Anterior cingulate cortex (tissue), 58 donors: ENCODE data around the gene DTNBP1.

ENCODE experiments used
- DNase-seq, 58 donors: peaks; one replicate each; lab custom pipeline; 2025; lab: John Stamatoyannopoulos, UW

DTNBP1 gene

DNA sequence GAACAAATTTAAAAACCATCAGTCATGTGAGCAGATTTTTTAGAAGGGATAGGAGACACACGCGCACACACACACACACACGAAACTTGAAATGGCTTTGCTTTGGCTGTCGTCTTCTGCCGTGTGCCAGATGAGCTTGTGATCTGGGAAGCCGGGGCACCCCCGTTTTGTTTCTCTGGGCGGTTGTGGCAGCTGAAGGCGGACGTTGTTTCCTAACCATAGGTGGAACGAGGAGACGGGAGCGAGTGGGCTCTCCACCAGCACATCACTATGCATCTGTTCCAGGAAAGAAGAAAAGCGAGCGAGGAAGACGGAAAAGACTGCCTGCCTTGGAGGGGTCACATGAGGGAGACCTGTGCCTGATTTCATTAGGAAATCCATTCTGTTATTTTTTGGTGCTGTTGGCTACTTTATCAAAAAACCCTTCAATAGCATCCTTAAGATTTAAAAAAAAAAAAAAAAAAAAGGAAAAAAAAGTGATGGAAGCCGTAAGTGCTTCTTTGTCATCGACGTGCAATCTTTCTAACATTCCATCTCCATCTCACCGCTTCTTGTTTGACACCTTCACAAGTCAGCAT lies 142.1 kb downstream of the DTNBP1 start:
- DNase-seq: no peak

- no peak for DNase-seq
Measured at GRCh38 chr6:15519681-15520080, 143.1 kb downstream of the DTNBP1 start.

DNA sequence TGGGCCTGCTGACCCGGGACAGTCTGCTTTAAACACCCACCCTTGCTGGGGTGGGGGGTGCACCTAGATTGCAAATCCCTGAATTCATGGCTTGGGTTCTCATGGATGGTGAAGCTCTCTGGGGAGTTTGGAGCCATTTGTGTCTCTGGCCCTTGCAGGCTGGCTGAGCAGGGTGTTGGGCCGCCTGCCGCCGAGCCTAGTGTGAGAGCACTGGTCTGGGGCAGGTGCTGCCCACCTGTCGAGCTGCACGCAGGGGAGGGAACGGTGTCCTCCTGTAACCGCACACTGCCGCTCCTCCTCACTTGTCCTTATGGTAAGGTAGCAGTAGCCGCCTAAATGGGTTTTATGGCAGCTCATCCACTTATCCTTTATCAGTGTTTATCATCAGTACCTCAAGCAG lies 143.9 kb downstream of the DTNBP1 start:
- no peak for DNase-seq

GRCh38 chr6:15518057-15518456 lies 144.8 kb downstream of the DTNBP1 start:
- DNase-seq: peak in 3 of 58 donors; percentile 14 to 35 (median 21)

- DNase-seq: no peak
Measured at GRCh38 chr6:15517600-15517999, 145.2 kb downstream of the DTNBP1 start.

- DNase-seq: no peak
Measured at GRCh38 chr6:15516923-15517560, 145.8 kb downstream of the DTNBP1 start.

- DNase-seq: no peak
Measured at GRCh38 chr6:15516378-15516777, 146.4 kb downstream of the DTNBP1 start.

DNA sequence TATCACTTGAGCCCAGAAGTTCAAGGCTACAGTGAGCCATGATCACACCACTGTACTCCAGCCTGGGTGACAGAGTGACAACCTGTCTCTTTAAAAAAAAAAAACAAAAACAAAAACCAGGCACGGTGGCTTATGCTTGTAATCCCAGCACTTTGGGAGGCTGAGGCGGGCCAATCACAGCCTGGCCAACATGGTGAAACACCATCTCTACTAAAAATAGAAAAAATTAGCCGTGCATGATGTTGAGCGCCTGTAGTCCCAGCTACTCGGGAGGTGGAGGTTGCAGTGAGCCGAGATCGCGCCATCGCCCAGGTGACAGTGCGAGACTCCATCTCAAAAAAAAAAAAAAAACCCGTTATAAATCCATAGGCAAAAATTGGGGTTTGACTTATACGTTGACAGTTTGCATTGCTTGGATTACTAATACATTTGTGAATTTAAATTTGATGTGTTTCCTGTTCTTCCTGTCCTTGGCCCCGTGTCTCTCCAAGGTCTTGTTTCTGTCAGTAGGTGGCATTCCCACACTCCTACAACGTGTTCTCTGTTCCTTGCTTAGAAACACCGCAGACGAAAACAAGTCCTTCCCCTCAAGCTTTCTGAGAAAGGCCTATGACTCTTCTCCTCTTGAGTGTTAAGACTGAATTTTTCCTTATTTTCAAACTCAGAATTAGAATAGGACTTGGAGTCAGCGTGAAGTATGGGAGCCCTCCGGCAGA lies 147.0 kb downstream of the DTNBP1 start:
- peak in 1 of 58 donors; percentile 29 for DNase-seq

- no peak for DNase-seq
Measured at GRCh38 chr6:15515226-15515625, 147.6 kb downstream of the DTNBP1 start.

DNA sequence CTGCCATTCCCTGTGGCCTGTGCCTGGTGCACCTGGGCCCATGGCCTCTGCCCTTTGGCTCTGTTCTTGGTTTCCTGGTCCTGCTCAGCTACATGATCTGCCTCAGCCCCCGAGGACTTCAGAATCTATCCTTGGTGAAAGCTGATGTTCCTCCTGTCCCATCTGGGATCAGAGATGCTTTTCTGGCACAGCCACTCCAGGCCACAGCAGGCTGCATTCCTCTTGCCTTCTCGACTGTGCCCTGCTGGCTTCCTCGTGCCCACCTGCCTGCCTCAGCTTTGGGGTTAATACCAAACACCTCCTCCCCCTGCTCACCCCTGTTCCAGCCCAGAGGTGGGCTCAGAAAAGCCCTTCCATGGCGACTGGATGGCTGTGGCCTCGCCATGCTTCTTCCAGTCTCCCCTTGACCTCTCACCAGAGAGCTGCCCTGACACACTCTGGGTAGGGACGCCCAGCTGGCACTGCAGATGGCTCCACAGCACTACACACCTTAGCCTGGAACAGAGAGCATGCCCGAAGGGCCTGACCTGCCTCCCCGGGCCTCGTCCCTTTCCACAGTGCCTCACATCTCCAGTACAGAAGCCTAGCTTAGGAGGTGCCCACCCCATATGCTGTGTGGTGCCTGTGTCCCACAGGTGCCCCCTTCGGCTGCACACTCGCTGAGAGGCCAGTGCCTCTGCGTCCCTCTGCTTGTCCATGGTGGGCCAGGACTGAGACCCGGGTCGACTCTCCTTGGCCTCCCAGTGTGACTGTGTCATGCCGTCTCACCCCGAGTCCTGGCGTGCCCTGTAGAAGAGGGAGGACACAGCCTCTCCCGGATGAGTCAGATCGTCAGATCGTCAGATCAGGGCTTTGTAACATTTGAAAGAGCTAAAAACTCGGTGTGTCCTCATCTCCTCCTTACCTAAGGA lies 148.8 kb downstream of the DTNBP1 start:
- DNase-seq: no peak

DNA sequence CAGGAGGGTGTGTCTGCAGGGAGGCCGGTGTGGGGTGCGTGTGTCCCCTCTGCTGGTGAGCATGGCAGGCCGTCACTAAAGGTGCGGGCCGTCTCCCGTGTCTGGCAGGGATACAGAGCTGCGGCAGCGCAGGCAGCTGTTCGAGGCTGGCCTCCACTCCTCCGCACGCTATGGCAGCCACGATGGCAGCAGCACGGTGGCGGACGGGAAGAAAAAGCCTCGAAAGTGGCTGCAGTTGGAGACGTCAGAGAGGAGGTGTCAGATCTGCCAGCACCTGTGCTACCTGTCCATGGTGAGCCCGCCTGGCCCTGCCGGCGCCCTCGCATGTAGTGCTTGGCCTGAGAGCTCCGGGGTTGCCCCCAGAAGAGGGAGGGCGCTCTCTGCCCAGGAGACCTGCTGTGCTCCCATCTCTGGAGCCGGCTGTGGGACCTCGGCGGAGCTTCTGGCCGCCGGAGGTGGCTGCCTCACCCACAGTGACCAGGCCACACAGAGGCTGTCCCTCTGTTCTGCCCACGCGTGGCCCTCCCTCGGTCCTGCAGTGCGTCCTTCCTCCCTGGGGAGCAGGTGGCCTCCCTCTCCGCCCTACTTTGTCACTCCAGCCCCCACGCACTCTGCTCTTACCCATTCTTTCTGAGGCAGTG lies 149.6 kb downstream of the DTNBP1 start:
- no peak for DNase-seq

DNA sequence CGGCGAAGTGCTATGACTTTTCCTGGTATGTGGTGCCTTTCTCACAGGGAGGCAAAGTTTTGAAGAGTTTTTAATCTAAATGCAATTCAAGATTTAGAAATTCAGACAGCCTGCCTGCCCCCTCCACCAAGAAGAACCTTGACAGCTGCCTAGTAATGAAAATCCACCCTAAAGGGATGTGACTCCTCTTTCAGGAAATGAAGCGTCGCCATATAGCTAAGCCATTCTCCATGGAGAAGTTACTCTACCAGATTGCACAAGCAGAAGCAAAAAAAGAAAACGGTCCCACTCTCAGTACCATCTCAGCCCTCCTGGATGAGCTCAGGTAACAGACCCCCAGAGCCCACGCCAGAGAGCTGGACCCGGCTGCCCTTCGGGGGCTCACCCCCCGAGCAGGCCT lies 150.1 kb downstream of the DTNBP1 start:
- no peak for DNase-seq

DNA sequence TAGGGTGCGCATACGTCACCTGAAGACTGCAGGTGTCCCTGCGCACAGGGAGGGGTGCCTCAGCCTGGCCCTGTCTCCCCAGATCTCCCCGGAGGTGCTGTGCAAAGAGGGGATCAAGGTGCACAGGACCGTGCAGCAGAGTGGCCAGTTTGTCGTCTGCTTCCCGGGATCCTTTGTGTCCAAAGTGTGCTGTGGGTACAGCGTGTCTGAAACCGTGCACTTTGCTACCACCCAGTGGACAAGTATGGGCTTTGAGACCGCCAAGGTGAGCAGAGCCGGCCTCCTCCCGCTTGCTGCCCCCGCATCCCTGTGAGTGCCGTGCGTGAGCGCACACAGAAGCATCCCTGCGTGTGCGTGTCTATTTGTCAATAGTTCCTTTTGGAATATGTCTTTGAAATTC lies 150.7 kb downstream of the DTNBP1 start:
- peak in 20 of 58 donors; percentile 6 to 55 (median 26) for DNase-seq

GRCh38 chr6:15511248-15512125 lies 151.3 kb downstream of the DTNBP1 start:
- peak in 27 of 58 donors; percentile 6 to 61 (median 29) for DNase-seq

GRCh38 chr6:15510536-15511247 lies 152.1 kb downstream of the DTNBP1 start:
- peak in 1 of 58 donors; percentile 11 for DNase-seq

DNA sequence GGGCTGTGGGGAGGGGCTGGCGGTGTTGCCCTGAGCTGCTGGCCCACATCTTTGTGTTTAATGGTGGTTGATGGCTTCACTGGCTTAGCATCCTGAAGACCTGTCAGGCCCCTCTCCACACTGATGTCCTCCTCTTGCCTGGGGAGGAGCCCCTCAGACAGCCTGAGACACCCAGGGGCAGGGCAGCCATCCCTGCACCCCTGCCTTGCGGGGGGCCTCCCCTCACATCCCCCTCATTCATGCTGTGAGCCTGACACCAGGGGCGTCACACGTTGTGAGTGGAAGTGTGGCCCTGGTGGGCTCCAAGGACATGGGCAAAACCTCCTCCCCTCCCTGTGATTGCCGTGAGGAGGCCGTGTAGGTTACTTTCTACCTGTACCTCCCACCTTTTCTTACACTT lies 152.7 kb downstream of the DTNBP1 start:
- DNase-seq: no peak

DNA sequence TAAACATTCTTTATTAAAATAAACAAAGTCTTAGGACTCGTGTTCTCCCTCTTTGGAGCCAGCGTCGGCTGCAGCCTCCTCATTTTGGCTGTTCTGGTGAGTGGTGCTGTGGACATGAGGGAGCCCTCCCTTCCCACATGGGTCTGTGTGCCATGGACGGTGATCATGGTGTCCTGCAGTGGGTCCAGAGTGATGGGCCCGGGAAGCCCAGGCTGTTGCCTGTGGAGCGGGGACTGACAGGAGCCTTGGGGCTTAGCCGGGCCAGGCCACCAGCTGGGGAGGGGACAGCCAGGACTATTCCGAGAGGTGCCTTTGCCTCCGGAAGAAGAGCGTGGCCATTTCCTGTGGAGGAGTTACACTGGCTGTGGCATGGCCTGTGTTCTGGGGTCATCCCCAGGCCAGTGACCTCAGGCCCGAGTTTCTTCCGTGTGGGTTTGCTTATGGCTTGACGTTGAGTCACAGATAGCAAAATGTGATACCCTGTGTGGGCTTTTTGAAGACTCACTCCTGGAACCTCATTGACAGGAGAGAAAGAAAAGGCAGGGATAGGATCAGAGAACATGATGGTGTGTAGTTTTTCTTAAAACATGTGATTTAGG lies 153.4 kb downstream of the DTNBP1 start:
- DNase-seq: no peak

- no peak for DNase-seq
Measured at GRCh38 chr6:15508931-15509330, 153.9 kb downstream of the DTNBP1 start.
